A673 (cell line): Measurements from ENCODE around the gene FOXN3. TPM values are rescaled to one million over a fixed set of nuclear protein-coding genes. Genes with fewer than 3 reads are reported as not detected.

Source experiments
- BruUV-seq: library from RNA; stranded (reverse); fragments of 400-500 nt; replicated peaks from 2 replicates; lab custom pipeline; 2021; lab: Mats Ljungman, UMichigan
- CTCF ChIA-PET: fragments of 300-600 bp; sonication (Branson Sonifier 250); formaldehyde crosslinking; loops from one replicate; lab custom pipeline; 2022; ENCODE audit warnings: antibody characterized with exemption; lab: Charles Lee
- POLR2A ChIA-PET: fragments of 300-600 bp; sonication (Branson Sonifier 250); formaldehyde crosslinking; loops from one replicate; lab custom pipeline; 2022; ENCODE audit warnings: antibody characterized with exemption; ENCODE audit not compliant: low non-redundant PET; lab: Charles Lee
- DNase-seq: peaks from one replicate; pipeline ENCODE4 v3.0.0-alpha.2; 2015; ENCODE audit warnings: low spot score
- H3K27ac ChIP-seq: fragments of 200-600 bp; sonication (generic); 2 replicates; pipeline ENCODE4 v1.5.1; 2016; ENCODE audit warnings: mixed run types, low read depth, mild to moderate bottlenecking, mixed read lengths, antibody characterized with exemption, low read length; ENCODE audit not compliant: poor library complexity, severe bottlenecking
- H3K27me3 ChIP-seq: fragments of 200-600 bp; sonication (generic); replicated peaks from 2 replicates; pipeline ENCODE4 v1.6.1; 2017; ENCODE audit warnings: mixed run types, low read depth, mild to moderate bottlenecking, mixed read lengths, antibody characterized with exemption, low read length; ENCODE audit not compliant: insufficient read depth, poor library complexity
- H3K36me3 ChIP-seq: fragments of 200-600 bp; sonication (generic); 2 replicates; pipeline ENCODE4 v1.6.1; 2016; ENCODE audit warnings: mixed run types, mild to moderate bottlenecking, mixed read lengths, antibody characterized with exemption, low read length; ENCODE audit not compliant: insufficient read depth, poor library complexity, severe bottlenecking
- H3K4me1 ChIP-seq: fragments of 200-600 bp; sonication (generic); 2 replicates; pipeline ENCODE4 v1.6.1; 2017; ENCODE audit warnings: mixed run types, mild to moderate bottlenecking, mixed read lengths, antibody characterized with exemption, low read length; ENCODE audit not compliant: insufficient read depth, poor library complexity, severe bottlenecking
- H3K4me3 ChIP-seq: fragments of 200-600 bp; sonication (generic); 2 replicates; pipeline ENCODE4 v1.5.1; 2016; ENCODE audit warnings: low read depth, mixed run types, mild to moderate bottlenecking, mixed read lengths, low read length; ENCODE audit not compliant: poor library complexity, severe bottlenecking
- H3K9me3 ChIP-seq: fragments of 200-600 bp; sonication (generic); 2 replicates; pipeline ENCODE4 v1.6.1; 2016; ENCODE audit warnings: mixed run types, low read depth, mild to moderate bottlenecking, mixed read lengths, antibody characterized with exemption, low read length; ENCODE audit not compliant: poor library complexity, severe bottlenecking
- CTCF ChIP-seq: fragments of 300-800, 200-600 bp; sonication (generic); conservative IDR thresholded peaks from 2 replicates; pipeline ENCODE4 v1.5.1; 2017; ENCODE audit warnings: low read depth, mild to moderate bottlenecking, antibody characterized with exemption, low read length, moderate library complexity, mixed read lengths
- EZH2 ChIP-seq: fragments of 200-600 bp; sonication (generic); IDR thresholded peaks from 2 replicates; pipeline ENCODE4 v1.6.1; 2017; ENCODE audit warnings: borderline replicate concordance, low read depth, mild to moderate bottlenecking, mixed read lengths, antibody characterized with exemption, low read length; ENCODE audit not compliant: poor library complexity, severe bottlenecking
- intact Hi-C: fragments of 100-400 bp; cut with micrococcal nuclease; formaldehyde crosslinking; loops from one replicate; pipeline ENCODE4 v1.10.0; 2022; ENCODE audit not compliant: unreplicated experiment
- total RNA-seq: library from RNA; stranded (reverse); gene quantifications from 2 replicates; pipeline ENCODE4 v1.2.3, GENCODE V29; 2021

Gene FOXN3
- total RNA-seq, 1 experiment from 2014 or later: 15.3 TPM

GRCh38 chr14:89259951-89260609 is 157.0 kb downstream of the FOXN3 start:
- no peak overlapping the region for H3K4me3 ChIP-seq
- H3K4me1 ChIP-seq: no peaks in the 10 kb centered on the region
- intact Hi-C loops: no loop called here
- no peaks in the 10 kb centered on the region for H3K9me3 ChIP-seq
- ChIA-PET CTCF (no interaction called here), POLR2A (no interaction called here)
- TF ChIP-seq EZH2: no peak
- no peak for TF ChIP-seq CTCF
- DNase-seq: no peak
- no TSS peak for BruUV-seq
- H3K27ac ChIP-seq: no peak overlapping the region
- H3K36me3 ChIP-seq: no peaks in the 10 kb centered on the region
- no peaks in the 10 kb centered on the region for H3K27me3 ChIP-seq

GRCh38 chr14:89258728-89259273 is 158.2 kb downstream of the FOXN3 start:
- Histone ChIP-seq H3K36me3 (no peaks in the 10 kb centered on the region), H3K4me3 (no peak overlapping the region), H3K27me3 (no peaks in the 10 kb centered on the region), H3K9me3 (no peaks in the 10 kb centered on the region), H3K27ac (no peak overlapping the region), H3K4me1 (no peaks in the 10 kb centered on the region)
- TF ChIP-seq EZH2: no peak
- TF ChIP-seq CTCF: no peak
- intact Hi-C loops: no loop called here
- POLR2A ChIA-PET: no interaction called here
- no peak for DNase-seq
- CTCF ChIA-PET: no interaction called here
- no TSS peak for BruUV-seq

- DNase-seq: no peak
- POLR2A ChIA-PET: no interaction called here
- intact Hi-C loops: no loop called here
- BruUV-seq: no TSS peak
- no peaks in the 10 kb centered on the region for H3K4me1 ChIP-seq
- H3K27me3 ChIP-seq: no peaks in the 10 kb centered on the region
- H3K27ac ChIP-seq: no peak overlapping the region
- no peak overlapping the region for H3K4me3 ChIP-seq
- H3K36me3 ChIP-seq: no peaks in the 10 kb centered on the region
- no peaks in the 10 kb centered on the region for H3K9me3 ChIP-seq
- CTCF ChIA-PET: no interaction called here
- no peak for TF ChIP-seq EZH2
- TF ChIP-seq CTCF: no peak
Measured at GRCh38 chr14:89256951-89257350, 160.1 kb downstream of the FOXN3 start.
